Glutamatergic neuron (in vitro differentiated cells): ENCODE data around the gene DPP7. TPM values are rescaled to one million over a fixed set of nuclear protein-coding genes. Genes with fewer than 3 reads are reported as not detected.

Experiments
- DNase-seq: peaks from one replicate; pipeline ENCODE4 v3.0.0; 2022
- H3K27ac Mint-ChIP-seq: one replicate; pipeline ENCODE4 v1.8.0; 2020; ENCODE audit warnings: mild to moderate bottlenecking, mixed read lengths, inconsistent platforms; ENCODE audit not compliant: unreplicated experiment
- H3K27me3 Mint-ChIP-seq: one replicate; pipeline ENCODE4 v1.8.0; 2020; ENCODE audit warnings: mild to moderate bottlenecking, moderate library complexity, mixed read lengths, inconsistent platforms; ENCODE audit not compliant: unreplicated experiment
- H3K36me3 Mint-ChIP-seq: one replicate; pipeline ENCODE4 v1.8.0; 2020; ENCODE audit warnings: mild to moderate bottlenecking, mixed read lengths, inconsistent platforms; ENCODE audit not compliant: unreplicated experiment
- H3K4me1 Mint-ChIP-seq: one replicate; pipeline ENCODE4 v1.8.0; 2020; ENCODE audit warnings: mild to moderate bottlenecking, low read depth, mixed read lengths, inconsistent platforms; ENCODE audit not compliant: unreplicated experiment
- H3K4me3 Mint-ChIP-seq: one replicate; pipeline ENCODE4 v1.8.0; 2020; ENCODE audit warnings: mild to moderate bottlenecking, mixed read lengths, inconsistent platforms; ENCODE audit not compliant: unreplicated experiment
- H3K9me3 Mint-ChIP-seq: one replicate; pipeline ENCODE4 v1.8.0; 2020; ENCODE audit warnings: mild to moderate bottlenecking, moderate library complexity, mixed read lengths, inconsistent platforms; ENCODE audit not compliant: unreplicated experiment
- CTCF ChIP-seq: fragments of 200-600 bp; sonication (generic); IDR thresholded peaks from one replicate; pipeline ENCODE4 v1.5.0; 2021; ENCODE audit not compliant: partially characterized antibody, unreplicated experiment
- total RNA-seq: library from RNA; stranded (reverse); fragmentation: NEBNext Ultra II Directional; extraction: Animal tissue kit (Norgen Biotek cat#: 25700); gene quantifications from one replicate; pipeline ENCODE4 v1.2.1, GENCODE V29; 2021; ENCODE audit not compliant: unreplicated experiment

DPP7 gene
- total RNA-seq, 1 donor from 2014 or later = 30.8 TPM

- no peak for TF ChIP-seq CTCF
- DNase-seq = no peak
- Mint-ChIP-seq H3K4me3 (peak overlapping the region; percentile 12), H3K9me3 (peaks cover 10% of the 10 kb centered on the region), H3K27me3 (peaks cover 32% of the 10 kb centered on the region), H3K27ac (no peak overlapping the region), H3K4me1 (peaks cover 7% of the 10 kb centered on the region), H3K36me3 (no peaks in the 10 kb centered on the region)
Measured at GRCh38 chr9:137141976-137142936, 27.7 kb upstream of the DPP7 start.

GRCh38 chr9:137141050-137141810 lies 26.7 kb upstream of the DPP7 start:
- peaks cover 7% of the 10 kb centered on the region for H3K4me1 Mint-ChIP-seq
- peaks cover 30% of the 10 kb centered on the region for H3K27me3 Mint-ChIP-seq
- TF ChIP-seq CTCF = no peak
- no peak overlapping the region for H3K27ac Mint-ChIP-seq
- no peak for DNase-seq
- peaks cover 9% of the 10 kb centered on the region for H3K9me3 Mint-ChIP-seq
- no peak overlapping the region for H3K4me3 Mint-ChIP-seq
- H3K36me3 Mint-ChIP-seq = no peaks in the 10 kb centered on the region

GRCh38 chr9:137140151-137141012 lies 25.8 kb upstream of the DPP7 start:
- Mint-ChIP-seq H3K4me3 (peak overlapping the region; percentile 77), H3K36me3 (no peaks in the 10 kb centered on the region), H3K27ac (peak overlapping the region; percentile 77), H3K4me1 (peaks cover 7% of the 10 kb centered on the region), H3K27me3 (peaks cover 34% of the 10 kb centered on the region), H3K9me3 (peaks cover 9% of the 10 kb centered on the region)
- no peak for TF ChIP-seq CTCF
- DNase-seq = no peak

GRCh38 chr9:137139468-137140150 lies 25.1 kb upstream of the DPP7 start:
- no peak for TF ChIP-seq CTCF
- no peak for DNase-seq
- H3K36me3 Mint-ChIP-seq = no peaks in the 10 kb centered on the region
- H3K4me3 Mint-ChIP-seq = peak overlapping the region; percentile 87
- peaks cover 7% of the 10 kb centered on the region for H3K4me1 Mint-ChIP-seq
- peaks cover 9% of the 10 kb centered on the region for H3K9me3 Mint-ChIP-seq
- H3K27me3 Mint-ChIP-seq = peaks cover 34% of the 10 kb centered on the region
- H3K27ac Mint-ChIP-seq = no peak overlapping the region
